Tibial nerve (tissue), 4 donors: ENCODE measurements around the gene ZNF41.

Source experiments
- CTCF ChIP-seq, 5 experiments: fragments of 200-600 bp in 3 of 5; fragments of 450-650 bp in 2 of 5; sonication (generic) in 3 of 5; IDR thresholded peaks; one replicate each; pipeline ENCODE4 v1.5.1; 2016 to 2019; ENCODE audit warnings: antibody characterized with exemption in 5 of 5, mild to moderate bottlenecking in 3 of 5, moderate library complexity in 2 of 5
- EP300 ChIP-seq, 2 donors: sonication (generic); formaldehyde crosslinking; IDR thresholded peaks; one replicate each; pipeline ENCODE4 v1.6.1; 2017; ENCODE audit warnings: antibody characterized with exemption in 2 of 2, mild to moderate bottlenecking in 1 of 2
- POLR2A ChIP-seq, 2 donors: fragments of 450-650 bp; IDR thresholded peaks; one replicate each; pipeline ENCODE4 v1.6.1; 2017; ENCODE audit warnings: antibody characterized with exemption in 2 of 2, mild to moderate bottlenecking in 2 of 2, moderate library complexity in 2 of 2

GRCh38 chrX:47483306-47484268 is 565 bp upstream of the ZNF41 start:
- TF ChIP-seq CTCF (IDR thresholded peaks at IDR 0.05) (no peak), EP300 (IDR thresholded peaks at IDR 0.05) (no peak), POLR2A (IDR thresholded peaks at IDR 0.05) (no peak)
